HG02610 (cell line): ENCODE results near the gene FAM110C.

Experiments used
- ATAC-seq: cut with Tn5 transposase; IDR thresholded peaks from one replicate; pipeline ENCODE4 v1.9.1; 2021; ENCODE audit warnings: mild to moderate bottlenecking, moderate library complexity; ENCODE audit not compliant: unreplicated experiment

The FAM110C gene

DNA sequence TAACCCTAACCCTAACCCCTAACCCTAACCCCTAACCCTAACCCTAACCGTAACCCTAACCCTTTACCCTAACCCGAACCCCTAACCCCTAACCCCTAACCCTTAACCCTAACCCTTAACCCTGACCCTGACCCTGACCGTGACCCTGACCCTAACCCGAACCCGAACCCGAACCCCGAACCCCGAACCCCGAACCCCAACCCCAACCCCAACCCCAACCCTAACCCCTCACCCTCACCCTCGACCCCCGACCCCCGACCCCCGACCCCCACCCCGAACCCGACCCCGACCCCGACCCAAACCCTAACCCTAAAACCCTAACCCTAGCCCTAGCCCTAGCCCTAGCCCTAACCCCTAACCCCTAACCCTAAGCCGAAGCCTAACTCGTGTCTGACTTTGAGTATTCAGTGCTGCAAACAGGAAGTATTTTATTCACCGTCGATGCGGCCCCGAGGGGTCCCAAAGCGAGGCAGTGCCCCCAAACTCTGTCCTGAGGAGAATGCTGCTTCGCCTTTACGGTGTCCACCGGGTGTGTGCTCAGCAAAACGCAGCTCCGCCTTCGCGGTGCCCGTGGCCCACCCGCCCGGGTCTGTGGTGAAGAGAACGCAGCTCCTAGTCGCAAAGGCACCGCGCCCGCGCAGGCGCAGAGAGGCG, 36.0 kb downstream of the FAM110C start:
- no peak for ATAC-seq
